Thoracic aorta (tissue), 2 donors: ENCODE measurements around the gene TRMU. TPM values are rescaled to one million over a fixed set of nuclear protein-coding genes. Genes with fewer than 3 reads are reported as not detected.

Experiments
- ATAC-seq: fragments of 150-250 bp; one replicate; pipeline ENCODE4 v1.8.0; 2017; ENCODE audit warnings: low read depth; ENCODE audit not compliant: insufficient number of reproducible peaks, low FRiP score
- DNase-seq: peaks from one replicate; pipeline ENCODE4 v3.0.0-alpha.2; 2020; ENCODE audit warnings: low spot score
- H3K27ac ChIP-seq, 2 donors: fragments of 200-600 bp; sonication (generic); 1 replicate in 1 of 2; 2 replicates in 1 of 2; pipeline ENCODE4 v1.5.1; 2016; ENCODE audit warnings: mild to moderate bottlenecking in 2 of 2, moderate library complexity in 2 of 2
- H3K27me3 ChIP-seq: fragments of 200-600 bp; sonication (generic); replicated peaks from 2 replicates; pipeline ENCODE4 v1.6.0; 2016; ENCODE audit warnings: mild to moderate bottlenecking; ENCODE audit not compliant: insufficient read depth
- H3K36me3 ChIP-seq: fragments of 200-600 bp; sonication (generic); one replicate; pipeline ENCODE4 v1.5.1; 2016
- H3K4me1 ChIP-seq, 2 donors: fragments of 200-600 bp; sonication (generic); 1 replicate in 1 of 2; 2 replicates in 1 of 2; pipeline versions ENCODE4 v1.5.1 to v1.6.0; 2016; ENCODE audit warnings: low read depth in 2 of 2, mild to moderate bottlenecking in 1 of 2; ENCODE audit not compliant: control insufficient read depth in 1 of 2
- H3K4me3 ChIP-seq: fragments of 200-600 bp; sonication (generic); 2 replicates; pipeline ENCODE4 v1.5.1; 2016; ENCODE audit warnings: mild to moderate bottlenecking
- H3K9me3 ChIP-seq: fragments of 200-600 bp; sonication (generic); 2 replicates; pipeline ENCODE4 v1.5.1; 2016
- total RNA-seq, 2 donors: library from RNA; depleted of rRNA; stranded (reverse); fragments of >200 nt; gene quantifications; one replicate each; pipeline versions ENCODE4 v1.1.0 to v1.2.3, GENCODE V29; 2016
- TF ChIP-seq, protein P1 (sequence below): fragments of 200-600 bp; sonication (generic); IDR thresholded peaks from one replicate; pipeline ENCODE4 v1.5.1; 2019; ENCODE audit warnings: antibody characterized with exemption

Gene TRMU
- total RNA-seq, 2 donors from 2014 or later: 30.2 to 45.4 TPM

DNA sequence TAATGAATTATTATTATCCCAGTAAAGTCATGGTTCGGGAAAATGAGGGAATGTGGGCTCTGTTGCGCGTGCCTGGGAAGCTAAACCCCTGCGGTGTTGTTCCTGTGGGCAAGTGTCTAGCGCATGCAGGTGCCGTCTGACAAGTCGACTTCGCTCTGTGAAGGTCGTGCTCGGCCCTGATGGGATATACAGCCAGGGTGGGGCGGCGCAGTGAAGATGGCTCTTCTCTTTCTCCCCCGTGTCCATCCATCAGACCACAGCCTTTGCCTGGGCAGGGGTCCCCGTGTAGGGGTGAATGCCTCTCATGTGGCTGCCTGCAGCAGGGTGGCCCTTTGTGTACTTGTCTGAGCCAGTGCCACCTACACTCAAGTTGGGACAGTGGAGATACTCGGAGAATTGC is 12.8 kb upstream of the TRMU start:
- no peaks in the 10 kb centered on the region for H3K9me3 ChIP-seq
- no peak overlapping the region for H3K4me3 ChIP-seq
- DNase-seq: no peak
- no peak overlapping the region for H3K27ac ChIP-seq
- TF ChIP-seq, protein P1, sequence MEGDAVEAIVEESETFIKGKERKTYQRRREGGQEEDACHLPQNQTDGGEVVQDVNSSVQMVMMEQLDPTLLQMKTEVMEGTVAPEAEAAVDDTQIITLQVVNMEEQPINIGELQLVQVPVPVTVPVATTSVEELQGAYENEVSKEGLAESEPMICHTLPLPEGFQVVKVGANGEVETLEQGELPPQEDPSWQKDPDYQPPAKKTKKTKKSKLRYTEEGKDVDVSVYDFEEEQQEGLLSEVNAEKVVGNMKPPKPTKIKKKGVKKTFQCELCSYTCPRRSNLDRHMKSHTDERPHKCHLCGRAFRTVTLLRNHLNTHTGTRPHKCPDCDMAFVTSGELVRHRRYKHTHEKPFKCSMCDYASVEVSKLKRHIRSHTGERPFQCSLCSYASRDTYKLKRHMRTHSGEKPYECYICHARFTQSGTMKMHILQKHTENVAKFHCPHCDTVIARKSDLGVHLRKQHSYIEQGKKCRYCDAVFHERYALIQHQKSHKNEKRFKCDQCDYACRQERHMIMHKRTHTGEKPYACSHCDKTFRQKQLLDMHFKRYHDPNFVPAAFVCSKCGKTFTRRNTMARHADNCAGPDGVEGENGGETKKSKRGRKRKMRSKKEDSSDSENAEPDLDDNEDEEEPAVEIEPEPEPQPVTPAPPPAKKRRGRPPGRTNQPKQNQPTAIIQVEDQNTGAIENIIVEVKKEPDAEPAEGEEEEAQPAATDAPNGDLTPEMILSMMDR: no peak
- H3K27me3 ChIP-seq: no peaks in the 10 kb centered on the region
- no peak for ATAC-seq
- no peaks in the 10 kb centered on the region for H3K36me3 ChIP-seq
- H3K4me1 ChIP-seq: no peaks in the 10 kb centered on the region

GRCh38 chr22:46323162-46323561 is 12.4 kb upstream of the TRMU start:
- ATAC-seq: no peak
- Histone ChIP-seq H3K4me1 (no peaks in the 10 kb centered on the region), H3K4me3 (no peak overlapping the region), H3K27ac (no peak overlapping the region), H3K9me3 (no peaks in the 10 kb centered on the region), H3K36me3 (no peaks in the 10 kb centered on the region), H3K27me3 (no peaks in the 10 kb centered on the region)
- DNase-seq: no peak
- TF ChIP-seq, protein P1: no peak

- H3K9me3 ChIP-seq: no peaks in the 10 kb centered on the region
- no peak for ATAC-seq
- TF ChIP-seq, protein P1: no peak
- no peak for DNase-seq
- H3K27ac ChIP-seq: no peak overlapping the region
- H3K4me1 ChIP-seq: no peaks in the 10 kb centered on the region
- H3K27me3 ChIP-seq: no peaks in the 10 kb centered on the region
- no peak overlapping the region for H3K4me3 ChIP-seq
- H3K36me3 ChIP-seq: no peaks in the 10 kb centered on the region
Observed at GRCh38 chr22:46326066-46326680, 9.3 kb upstream of the TRMU start.

- no peaks in the 10 kb centered on the region for H3K4me1 ChIP-seq
- no peak for DNase-seq
- no peaks in the 10 kb centered on the region for H3K9me3 ChIP-seq
- no peak overlapping the region for H3K4me3 ChIP-seq
- ATAC-seq: no peak
- H3K36me3 ChIP-seq: no peaks in the 10 kb centered on the region
- TF ChIP-seq, protein P1: no peak
- no peaks in the 10 kb centered on the region for H3K27me3 ChIP-seq
- no peak overlapping the region for H3K27ac ChIP-seq
Observed at GRCh38 chr22:46327691-46328465, 7.6 kb upstream of the TRMU start.

DNA sequence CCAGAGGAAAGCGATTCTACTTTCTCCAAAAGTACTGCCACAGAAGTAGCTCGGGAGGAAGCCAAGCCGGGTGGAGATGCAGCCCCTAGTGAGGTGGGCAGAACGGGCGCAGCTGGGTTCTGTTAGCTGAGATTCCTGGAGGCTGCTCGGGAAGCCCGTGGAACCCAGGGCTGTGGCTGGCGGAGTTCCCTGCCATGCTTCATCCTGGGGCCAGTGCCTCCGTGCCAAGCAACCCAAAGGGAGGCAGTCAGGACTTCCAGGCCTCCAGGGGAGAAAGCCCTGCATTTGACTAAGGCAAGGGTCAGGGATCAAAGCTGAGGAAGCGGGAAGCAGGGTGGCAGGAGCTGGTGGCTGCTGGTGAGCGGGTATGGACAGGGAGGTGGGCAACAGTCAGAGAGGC is 6.7 kb upstream of the TRMU start:
- TF ChIP-seq, protein P1: no peak
- Histone ChIP-seq H3K9me3 (no peaks in the 10 kb centered on the region), H3K27me3 (no peaks in the 10 kb centered on the region), H3K27ac (no peak overlapping the region), H3K4me1 (no peaks in the 10 kb centered on the region), H3K36me3 (no peaks in the 10 kb centered on the region), H3K4me3 (no peak overlapping the region)
- ATAC-seq: no peak
- no peak for DNase-seq
